LHCN-M2 (cell line): ENCODE results near the gene GPR108. TPM values are rescaled to one million over a fixed set of nuclear protein-coding genes. Genes with fewer than 3 reads are reported as not detected.
"Not testable (repeated sequence)": the region's sequence is repeated elsewhere in the genome, so short reads cannot be mapped to it uniquely, and the experiment has no call there.

Source experiments
- DNase-seq: peaks from one replicate; pipeline ENCODE4 v3.0.0-alpha.2; 2012; ENCODE audit warnings: low read depth
- polyA plus RNA-seq: library from polyadenylated mRNA; unstranded; fragments of >200 nt; gene quantifications from one replicate; pipeline ENCODE4 v1.2.1, GENCODE V29; 2012; ENCODE audit warnings: missing spikeins
- total RNA-seq: library from RNA; depleted of rRNA; stranded (reverse); fragments of >200 nt; gene quantifications from 2 replicates; pipeline ENCODE4 v1.2.3, GENCODE V29; 2014; rRNA removed

The GPR108 gene
- 47.6 and 55.9 TPM in 2 replicates for total RNA-seq
- 43.4 TPM for polyA plus RNA-seq

DNA sequence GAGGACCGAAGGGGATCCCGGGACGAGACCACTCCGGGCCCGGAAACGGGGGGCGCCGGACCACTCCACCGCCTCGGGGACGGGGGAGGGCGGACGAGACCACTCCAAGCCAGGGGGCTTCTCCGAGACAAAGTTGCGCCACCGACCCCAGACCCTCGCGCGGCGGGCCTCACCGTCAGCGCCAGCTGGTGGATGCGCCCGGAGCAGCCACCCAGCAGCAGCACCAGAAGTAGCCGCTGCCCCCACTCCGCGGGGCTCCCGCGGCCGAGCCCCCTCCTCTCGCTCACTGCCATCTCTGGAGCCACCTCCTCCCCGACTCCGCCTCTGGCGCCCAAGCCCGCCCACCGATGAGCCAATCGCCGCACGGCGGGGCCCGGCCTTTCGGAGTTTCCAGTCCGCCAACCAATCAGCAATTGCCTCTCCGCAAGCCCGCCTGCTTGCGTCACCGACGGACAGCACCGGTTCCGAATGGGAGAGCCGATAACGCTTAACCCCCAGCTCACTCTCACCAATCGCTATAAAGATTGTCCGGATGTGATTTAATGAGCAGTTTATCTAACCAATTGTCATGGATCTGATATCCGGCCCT lies at the start of gene GPR108:
Gene GPR108 (minus strand): TSS at position 297 of the 589 bp plus-strand sequence. CDS start 4 bp downstream, at position 293.
- DNase-seq = peak; percentile 100

DNA sequence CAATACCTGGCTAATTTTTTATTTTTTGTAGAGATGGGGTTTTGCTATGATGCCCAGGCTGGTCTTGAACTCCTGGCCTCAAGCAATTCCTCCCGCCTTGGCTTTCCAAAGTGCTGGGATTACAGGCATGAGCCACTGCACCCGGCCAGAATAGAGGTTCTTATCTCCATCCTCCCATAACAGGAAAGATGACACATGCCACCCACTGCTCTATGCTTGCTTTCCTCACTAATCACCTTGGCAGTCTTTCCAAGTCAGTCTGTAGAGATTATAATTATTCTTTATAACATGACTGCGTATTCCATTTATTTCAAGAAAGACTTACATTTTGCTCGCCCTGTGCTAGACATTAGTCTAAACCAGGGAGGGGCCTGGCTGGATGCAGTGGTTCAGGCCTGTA lies 41.8 kb upstream of the GPR108 start:
- DNase-seq = no peak

DNA sequence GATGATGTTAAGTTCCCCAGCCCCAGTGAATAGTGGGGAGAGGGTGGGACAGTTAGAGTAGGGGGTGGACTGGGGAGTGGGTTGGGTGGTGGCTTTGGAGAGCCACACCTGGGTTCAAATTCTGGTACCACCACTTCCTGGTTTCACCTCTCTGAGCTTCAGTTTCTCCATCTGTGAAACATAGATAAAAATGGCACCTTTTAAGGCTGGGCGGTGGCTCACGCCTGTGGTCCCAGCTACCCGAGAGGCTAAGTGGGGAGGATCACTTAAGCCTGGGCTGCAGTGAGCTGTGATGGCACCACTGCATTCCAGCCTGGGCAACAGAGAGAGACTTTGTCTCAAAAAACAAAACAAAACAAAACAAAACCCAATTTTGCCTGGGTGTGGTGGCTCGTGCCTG lies 41.0 kb upstream of the GPR108 start:
- DNase-seq = no peak

DNA sequence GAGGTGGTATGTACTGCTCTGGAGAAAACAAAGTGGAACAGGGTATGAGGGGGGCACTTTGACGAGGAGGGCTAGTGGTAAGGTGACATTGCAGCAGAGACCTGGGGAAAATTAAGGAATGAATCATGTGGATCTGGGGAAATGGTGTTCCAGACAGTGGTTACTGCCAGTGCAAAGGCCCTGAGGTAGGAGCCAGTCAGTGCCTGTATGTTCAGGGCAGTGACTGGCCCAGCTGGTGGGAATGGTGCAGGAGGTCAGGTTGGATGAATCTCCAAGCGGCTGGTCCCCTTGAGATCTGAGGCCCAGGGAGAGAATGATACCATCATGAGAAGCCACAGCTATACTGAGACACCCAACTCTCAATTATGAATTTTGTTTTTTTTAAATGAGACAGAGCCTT lies 40.1 kb upstream of the GPR108 start:
- DNase-seq = no peak

DNA sequence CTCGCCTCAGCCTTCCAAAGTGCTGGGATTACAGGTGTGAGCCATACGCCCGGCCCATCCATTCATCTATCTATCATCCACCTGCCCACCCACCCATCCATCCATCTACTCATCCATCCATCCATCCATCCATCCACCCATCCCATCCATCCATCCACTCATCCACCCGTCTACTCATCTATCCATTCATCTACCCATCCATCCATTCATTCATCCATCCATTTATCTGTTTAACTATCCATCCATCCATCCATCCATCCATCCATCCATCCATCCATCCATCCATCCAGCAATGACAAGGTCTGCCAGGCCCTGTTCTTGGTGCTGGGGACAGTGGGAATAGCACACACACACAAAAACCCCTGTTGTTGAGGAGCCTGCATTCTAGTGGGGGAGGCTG lies 39.6 kb upstream of the GPR108 start:
- no peak for DNase-seq

DNA sequence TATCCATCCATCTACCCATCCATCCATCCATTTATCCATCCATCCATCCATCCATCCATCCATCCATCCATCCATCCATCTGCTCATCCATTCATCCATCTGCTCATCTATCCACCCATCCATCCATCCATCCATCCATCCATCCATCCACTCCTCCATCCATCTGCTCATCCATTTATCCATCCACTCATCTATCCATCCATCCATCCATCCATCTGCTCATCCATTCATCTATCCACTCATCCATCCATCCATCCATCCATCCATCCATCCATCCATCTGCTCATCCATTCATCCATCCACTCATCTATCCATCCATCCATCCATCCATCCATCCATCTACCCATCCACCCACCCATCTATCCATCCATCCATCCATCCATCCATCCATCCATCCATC lies 38.7 kb upstream of the GPR108 start:
- DNase-seq = not testable (repeated sequence)

DNA sequence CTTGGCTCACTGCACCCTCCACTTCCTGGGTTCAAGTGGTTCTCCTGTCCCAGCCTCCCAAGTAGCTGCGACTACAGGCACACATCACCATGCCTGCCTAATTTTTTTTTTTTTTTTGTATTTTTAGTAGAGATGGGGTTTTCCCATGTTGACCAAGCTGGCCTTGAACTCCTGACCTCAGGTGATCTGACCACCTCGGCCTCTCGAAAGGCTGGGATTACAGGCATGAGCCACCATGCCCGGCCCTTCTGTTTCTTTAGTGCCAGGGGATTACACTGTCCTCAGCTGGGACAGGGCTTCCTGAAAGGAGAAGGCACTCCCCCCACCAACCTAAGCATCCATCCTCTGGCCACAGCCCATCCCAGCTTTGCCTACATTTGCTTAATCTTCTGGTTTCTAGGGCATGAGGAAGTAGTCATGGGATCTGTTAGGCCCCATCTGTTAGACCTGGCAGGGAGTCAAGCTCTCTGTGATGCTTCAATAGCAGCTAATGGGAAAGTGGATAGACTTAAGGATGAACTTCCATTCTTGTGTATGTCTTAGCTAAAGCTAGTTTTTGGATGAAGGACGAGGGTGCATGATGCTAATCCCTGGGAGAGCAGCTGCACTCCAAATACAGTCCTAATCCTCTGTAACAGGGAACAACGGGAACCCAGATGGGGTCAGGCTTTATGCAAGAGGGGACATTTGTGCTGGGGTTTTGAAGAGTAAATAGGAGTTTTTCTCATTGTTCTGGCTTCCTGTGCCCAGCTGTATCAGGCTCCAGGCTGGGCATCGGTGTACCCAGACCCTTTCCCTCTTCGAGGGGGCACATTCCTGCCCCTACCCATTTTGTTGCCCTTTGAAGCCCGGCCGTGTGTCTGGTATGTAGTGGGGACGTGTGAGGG lies 37.7 kb upstream of the GPR108 start:
- peak; percentile 25 for DNase-seq

DNA sequence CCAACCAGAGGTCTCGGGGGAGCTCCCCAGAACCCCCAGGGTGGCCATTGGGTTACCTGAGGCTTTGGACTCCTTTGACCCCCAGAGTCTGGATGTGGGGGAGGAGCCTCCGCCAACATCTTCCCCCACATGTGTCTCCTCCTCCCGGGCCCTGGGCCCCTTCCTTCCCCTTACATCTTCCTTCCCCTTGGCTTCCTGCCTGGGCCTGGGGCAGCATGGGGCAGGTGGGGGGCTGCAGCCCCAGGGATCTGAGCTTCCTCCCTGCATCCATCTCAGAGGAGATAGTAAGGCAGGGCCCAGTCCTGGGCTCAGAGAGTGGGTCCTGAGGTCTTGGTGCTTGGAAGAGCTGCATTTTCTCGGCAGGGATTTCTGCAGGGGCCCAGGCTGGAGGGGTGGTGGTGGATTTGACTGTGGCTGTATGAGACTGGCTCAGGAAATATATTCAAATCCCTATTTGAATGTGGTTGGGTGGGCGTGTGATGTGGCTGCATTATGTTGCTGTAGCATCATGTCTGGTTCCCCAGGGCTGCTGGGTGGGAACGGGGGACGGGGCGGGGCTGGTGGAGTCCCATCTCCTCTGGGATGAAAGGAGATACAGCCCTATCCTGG lies 36.0 kb upstream of the GPR108 start:
- no peak for DNase-seq

DNA sequence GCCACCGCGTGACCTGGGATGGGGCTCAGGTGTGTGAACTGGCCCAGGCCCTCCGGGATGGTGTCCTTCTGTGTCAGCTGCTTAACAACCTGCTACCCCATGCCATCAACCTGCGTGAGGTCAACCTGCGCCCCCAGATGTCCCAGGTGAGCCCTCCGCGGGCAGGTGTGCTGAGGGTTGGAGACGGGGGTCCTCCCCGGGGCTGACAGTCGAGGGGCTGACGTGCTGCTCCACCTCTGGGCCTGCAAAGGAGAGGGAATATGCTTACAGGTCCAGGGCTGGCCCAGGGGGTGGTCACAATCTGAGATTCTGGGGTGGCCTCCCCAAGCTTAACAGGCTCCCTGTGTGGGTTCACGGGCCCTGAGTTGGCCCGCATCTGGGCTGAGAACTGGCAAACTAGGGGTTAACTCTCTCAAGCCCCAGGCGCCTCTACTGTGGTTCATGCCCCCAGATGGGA lies 35.5 kb upstream of the GPR108 start:
- no peak for DNase-seq

DNA sequence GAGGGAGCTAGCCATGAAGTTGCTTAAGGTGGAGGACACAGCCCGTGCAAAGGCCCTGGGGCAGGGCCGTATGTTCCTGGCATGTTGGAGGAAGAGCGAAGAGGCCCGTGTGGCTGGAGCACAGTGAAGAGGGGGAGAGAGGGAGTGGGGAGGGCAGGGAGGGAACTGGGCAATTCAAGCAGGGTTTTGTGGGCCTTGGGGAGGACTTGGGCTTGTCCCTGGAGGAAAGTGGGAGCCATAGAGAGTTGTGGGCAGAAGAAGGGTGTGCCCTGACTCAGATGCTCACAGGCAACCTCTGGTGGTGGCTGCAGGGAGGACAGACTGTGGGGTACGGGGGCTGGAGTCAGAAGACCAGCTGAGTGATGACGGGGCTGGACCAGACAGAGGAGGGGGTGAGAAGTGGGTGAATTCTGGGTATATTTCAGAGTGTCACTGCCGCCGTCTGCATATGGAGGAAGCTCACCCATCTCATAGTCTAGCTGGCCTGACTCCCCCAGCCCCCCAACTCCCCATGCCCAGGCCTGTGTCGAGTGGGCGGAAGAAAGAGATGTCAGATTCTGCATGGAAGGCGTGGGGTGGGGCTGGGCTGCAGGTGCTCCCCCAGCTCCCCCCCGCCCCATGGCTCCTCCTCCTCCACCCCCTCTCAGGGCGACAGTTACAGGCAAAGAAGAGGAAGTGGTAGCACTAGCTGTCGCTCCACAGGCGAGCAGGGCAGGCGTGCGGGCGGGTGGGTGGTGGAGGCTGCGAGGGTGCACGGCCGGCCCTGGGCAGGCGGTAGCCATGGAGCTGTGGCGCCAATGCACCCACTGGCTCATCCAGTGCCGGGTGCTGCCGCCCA lies 34.9 kb upstream of the GPR108 start, which contains the start of gene VAV1:
Gene VAV1 (plus strand): TSS at position 681 of the 838 bp plus-strand sequence. CDS start 100 bp downstream, at position 781.
- no peak for DNase-seq

DNA sequence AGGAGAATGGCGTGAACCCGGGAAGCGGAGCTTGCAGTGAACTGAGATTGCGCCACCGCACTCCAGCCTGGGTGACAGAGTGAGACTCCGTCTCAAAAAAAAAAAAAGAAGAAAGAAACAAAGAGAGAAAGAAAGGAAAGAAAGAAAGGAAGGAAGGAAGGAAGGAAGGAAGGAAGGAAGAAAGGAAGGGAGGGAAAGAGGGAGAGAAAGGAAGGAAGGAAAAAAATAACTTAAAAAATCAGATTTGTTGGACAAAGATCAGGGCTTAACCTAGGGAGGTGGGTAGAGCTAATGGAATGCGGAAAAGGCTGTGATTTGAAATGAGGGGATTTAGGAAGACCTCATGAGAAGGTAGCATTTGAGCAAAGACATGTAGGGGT lies 34.3 kb upstream of the GPR108 start:
- not testable (repeated sequence) for DNase-seq

DNA sequence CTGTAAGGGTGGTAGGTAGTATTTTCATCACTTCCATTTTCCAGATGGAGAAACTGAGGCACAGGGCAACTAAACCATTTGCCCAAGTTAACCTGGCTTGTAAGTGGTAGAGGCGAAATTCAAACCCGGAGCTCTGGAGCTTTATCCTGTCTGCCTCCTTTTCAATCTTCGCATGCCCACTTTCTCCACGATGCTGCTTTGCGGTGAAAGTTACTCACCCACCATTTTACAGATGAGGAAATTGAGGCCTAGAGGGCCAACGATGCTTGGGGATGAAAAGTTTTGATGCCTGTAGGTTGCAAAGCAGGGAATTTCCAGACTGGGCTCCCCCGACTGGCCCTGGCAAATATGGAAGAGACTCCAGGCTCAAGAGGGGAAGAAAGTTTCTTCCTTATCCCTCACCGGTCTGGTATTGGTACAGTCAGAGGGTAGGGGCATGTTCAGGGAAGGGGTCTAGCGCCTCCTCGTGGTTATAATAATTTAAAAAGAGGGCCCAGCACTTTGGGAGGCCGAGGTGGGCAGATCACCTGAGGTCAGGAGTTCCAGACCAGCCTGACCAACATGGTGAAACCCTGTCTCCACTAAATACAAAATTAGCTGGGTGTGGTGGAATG lies 31.7 kb upstream of the GPR108 start:
- DNase-seq = no peak

DNA sequence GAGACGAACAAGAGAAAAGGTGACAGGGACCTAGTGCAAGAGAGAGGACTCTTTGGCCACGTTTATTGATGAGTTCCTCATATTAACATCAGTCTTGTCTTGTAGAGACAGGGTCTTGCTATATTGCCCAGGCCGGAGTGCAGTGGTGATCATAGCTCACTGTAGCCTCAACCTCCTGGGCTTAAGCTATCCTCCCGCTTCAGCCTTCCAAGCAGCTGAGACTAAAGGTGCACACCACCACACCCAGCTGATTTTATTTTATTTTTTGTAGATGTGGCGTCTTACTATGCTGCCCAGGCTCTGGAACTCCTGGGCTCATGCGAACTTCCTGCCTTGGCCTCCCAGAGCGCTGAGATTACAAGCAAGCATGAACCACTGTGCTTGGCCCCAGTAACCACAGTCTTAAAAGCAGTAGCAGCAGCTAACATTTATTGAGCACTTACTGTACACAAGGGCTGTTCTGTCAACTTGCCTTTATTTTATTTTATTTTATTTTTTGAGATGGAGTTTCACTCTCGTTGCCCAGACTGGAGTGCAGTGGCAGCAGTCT lies 30.9 kb upstream of the GPR108 start:
- no peak for DNase-seq

DNA sequence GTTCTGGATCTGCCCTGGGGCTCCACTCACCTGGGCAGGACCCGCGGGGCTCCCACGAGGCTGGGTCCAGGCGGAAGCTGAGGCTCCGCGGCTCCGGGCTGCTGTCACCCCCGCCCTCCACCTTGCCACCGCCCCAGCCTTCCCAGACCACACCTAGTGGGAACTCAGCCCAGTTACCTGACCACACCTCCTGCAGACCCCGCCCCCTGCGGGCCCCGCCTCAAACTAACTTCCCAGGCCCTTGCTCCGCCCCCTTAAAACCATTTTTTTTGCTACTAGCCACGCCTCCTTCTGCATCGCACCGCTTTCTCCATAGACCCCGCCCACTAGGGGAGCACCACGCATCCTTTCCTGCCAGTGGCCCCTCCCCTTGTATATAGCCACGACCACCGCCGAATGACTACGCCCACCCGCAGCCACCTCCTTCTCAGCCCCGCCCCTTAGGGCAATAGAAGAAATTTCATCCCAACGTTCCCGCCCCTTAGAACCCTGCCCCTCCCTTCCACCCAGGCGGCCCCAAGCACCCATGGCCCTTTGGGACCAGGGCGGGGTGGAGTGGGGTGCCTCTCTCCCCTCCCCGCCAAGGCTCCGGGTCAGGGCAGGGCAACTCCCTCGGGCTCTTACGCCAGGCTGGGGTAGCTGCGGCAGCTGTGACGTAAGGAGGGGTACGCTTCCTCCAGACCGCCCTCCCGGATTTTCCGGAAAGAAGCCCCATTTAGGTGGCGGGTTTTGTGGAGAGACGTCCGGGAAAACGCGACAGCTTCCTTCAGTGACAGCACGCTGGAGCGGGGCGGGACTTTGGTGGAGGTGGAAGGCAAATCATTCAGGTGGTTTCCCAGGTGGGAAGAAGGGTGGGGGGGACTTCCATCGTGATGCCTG lies 30.2 kb upstream of the GPR108 start, which contains the start of gene SH2D3A:
Gene SH2D3A (minus strand): TSS at position 79 of the 879 bp plus-strand sequence. CDS start 3,687 bp downstream, outside the sequence.
- no peak for DNase-seq

DNA sequence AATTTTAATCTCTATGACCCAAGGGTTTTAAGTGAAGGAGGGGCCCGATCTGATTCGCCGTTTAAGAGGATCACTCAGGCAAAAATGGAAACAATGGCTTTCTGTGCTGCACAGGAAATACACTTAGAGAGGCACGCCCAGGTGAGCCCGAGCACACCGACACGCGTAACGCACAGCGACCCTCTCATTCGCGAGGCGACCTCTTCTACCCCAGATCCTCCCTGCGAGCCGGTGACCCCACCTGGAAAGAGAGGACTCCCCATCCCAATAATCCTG lies 29.6 kb upstream of the GPR108 start:
- DNase-seq = no peak

DNA sequence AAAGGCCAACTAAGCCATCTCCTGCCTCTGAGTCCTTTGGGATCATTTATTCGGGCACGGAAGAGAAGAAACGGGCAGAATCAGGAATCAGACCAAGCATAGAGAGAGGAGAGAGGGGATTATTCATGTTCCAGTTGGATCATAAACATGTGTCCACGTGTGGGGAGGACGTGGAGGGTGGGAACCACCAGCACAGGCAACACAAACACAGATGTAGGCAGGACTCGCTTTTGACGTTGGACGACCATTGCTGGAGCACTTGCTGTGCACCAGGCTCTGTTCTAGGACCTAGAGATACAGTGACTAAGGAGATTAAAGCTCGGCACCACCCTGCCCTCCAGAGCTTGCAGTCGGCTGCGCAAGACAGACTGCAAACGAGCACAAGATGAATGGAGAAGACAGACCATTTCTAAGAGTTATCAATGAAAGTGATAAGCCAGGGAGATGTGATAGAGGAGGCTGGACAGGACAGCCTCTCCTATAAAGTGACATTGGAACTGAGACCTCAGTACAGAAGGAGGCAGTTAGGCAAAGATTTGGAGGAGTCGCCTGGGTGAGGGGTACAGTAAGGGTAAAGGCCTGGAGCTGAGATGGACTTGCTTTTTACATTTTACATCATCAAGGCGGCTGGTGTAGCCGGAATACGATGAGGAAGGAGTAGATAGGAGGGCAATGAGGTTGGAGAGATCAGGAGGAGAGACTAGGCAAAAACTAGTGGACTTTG lies 29.1 kb upstream of the GPR108 start:
- DNase-seq = no peak

DNA sequence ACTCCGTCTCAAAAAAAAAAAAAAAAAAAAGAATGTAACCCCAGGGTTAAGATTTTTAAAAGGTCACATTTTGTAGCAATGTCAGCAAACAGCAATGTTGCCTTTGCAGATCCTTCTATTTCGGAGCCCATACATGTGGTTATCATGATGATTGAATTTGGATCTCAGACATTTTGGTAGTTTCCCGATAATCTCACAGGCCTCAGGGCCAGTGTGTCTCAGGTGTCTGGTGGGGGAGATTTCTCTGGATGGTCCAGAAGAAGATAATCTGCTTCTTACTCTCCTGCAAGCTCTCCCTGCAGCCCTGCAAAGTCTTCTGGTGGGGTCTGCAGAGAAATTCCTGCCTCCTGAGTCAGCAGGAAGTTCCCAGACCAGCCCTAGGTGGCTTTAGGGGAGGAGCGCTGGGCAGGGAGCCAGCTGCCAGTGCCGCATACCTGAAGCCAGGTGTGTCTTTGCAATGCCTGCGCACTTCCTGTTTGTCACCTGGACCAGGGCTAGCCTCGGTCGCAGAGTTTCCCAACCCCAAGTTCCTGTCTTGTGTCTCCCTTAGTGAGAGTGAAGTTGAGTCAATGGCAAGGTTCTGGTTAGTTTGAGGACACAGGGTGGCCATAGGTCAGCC lies 28.5 kb upstream of the GPR108 start:
- DNase-seq = no peak

DNA sequence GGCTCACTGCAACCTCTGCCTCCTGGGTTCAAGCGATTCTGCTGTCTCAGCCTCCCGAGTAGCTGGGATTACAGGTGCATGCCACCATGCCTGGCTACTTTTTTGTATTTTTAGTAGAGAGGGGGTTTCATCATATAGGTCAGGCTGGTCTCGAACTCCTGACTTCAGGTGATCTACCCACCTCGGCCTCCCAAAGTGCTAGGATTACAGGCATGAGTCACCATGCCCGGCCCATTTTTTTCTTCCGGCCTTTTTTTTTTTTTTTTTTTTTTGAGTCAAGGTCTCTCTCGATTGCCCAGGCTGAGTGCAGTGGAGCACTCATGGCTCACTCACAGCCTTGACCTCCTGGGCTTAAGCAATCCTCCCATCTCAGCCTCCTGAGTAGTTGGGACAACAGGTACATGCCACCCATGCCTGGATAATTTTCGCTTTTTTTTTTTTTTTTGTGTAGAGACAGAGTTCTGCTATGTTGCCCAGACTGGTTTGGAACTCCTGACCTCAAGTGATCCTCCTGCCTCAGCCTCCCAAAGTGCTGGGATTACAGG lies 24.9 kb upstream of the GPR108 start:
- DNase-seq = not testable (repeated sequence)
